ENCODE results near the gene FUT4.
"Not testable (repeated sequence)": the region's sequence is repeated elsewhere in the genome, so short reads cannot be mapped to it uniquely, and the experiment has no call there.

Gene FUT4

GRCh38 chr11:94533696-94534630 lies 9.8 kb upstream of the FUT4 start:
- DNase-seq, result no peak

GRCh38 chr11:94536386-94536785 lies 7.3 kb upstream of the FUT4 start:
- DNase-seq, result no peak

- DNase-seq, result no peak
These were observed 6.6 kb upstream of the FUT4 start for GRCh38 chr11:94537031-94537600.

- no peak for DNase-seq
These were observed 4.3 kb upstream of the FUT4 start for GRCh38 chr11:94539420-94539819.

- no peak for DNase-seq
These were observed 1.0 kb downstream of the FUT4 start for GRCh38 chr11:94544646-94545263.

- no peak for DNase-seq
These were observed 1.8 kb downstream of the FUT4 start for GRCh38 chr11:94545264-94546161.

GRCh38 chr11:94546162-94546470 lies 2.4 kb downstream of the FUT4 start:
- DNase-seq, result no peak

- DNase-seq, result no peak
These were observed 3.2 kb downstream of the FUT4 start for GRCh38 chr11:94546886-94547285.

- no peak for DNase-seq
These were observed 5.4 kb downstream of the FUT4 start for GRCh38 chr11:94549146-94549545.

GRCh38 chr11:94550513-94550912 lies 6.8 kb downstream of the FUT4 start:
- DNase-seq, result no peak

GRCh38 chr11:94553938-94554337 lies 10.2 kb downstream of the FUT4 start:
- no peak for DNase-seq

- not testable (repeated sequence) for DNase-seq
These were observed 12.1 kb downstream of the FUT4 start for GRCh38 chr11:94555752-94556329.

GRCh38 chr11:94557421-94557820 lies 13.7 kb downstream of the FUT4 start:
- DNase-seq, result no peak

- no peak for DNase-seq
These were observed 14.3 kb downstream of the FUT4 start for GRCh38 chr11:94557992-94558391.

GRCh38 chr11:94558468-94558867 lies 14.7 kb downstream of the FUT4 start:
- DNase-seq, result no peak

- no peak for DNase-seq
These were observed 15.2 kb downstream of the FUT4 start for GRCh38 chr11:94558932-94559331.

GRCh38 chr11:94559361-94559760 lies 15.6 kb downstream of the FUT4 start:
- DNase-seq, result no peak

GRCh38 chr11:94560834-94561233 lies 17.1 kb downstream of the FUT4 start:
- no peak for DNase-seq

- no peak for DNase-seq
These were observed 19.6 kb downstream of the FUT4 start for GRCh38 chr11:94563176-94563847.

- no peak for DNase-seq
These were observed 20.2 kb downstream of the FUT4 start for GRCh38 chr11:94563848-94564467.

- DNase-seq, result no peak
These were observed 23.5 kb downstream of the FUT4 start, which contains the start of gene PIWIL4 for GRCh38 chr11:94567181-94567670. PIWIL4 (plus strand) TSS chr11:94567368; CDS start chr11:94567519, 151 bp downstream.

Data from activated gamma-delta T cell treated with Interleukin-2 at 50 U/mL for 16 hours (primary cell).